HG02870 (cell line): ENCODE measurements around the gene ESRRA.

Source experiments
- ATAC-seq: cut with Tn5 transposase; IDR thresholded peaks from one replicate; pipeline ENCODE4 v1.9.1; 2021; ENCODE audit warnings: mild to moderate bottlenecking, moderate library complexity; ENCODE audit not compliant: unreplicated experiment

ESRRA gene

DNA sequence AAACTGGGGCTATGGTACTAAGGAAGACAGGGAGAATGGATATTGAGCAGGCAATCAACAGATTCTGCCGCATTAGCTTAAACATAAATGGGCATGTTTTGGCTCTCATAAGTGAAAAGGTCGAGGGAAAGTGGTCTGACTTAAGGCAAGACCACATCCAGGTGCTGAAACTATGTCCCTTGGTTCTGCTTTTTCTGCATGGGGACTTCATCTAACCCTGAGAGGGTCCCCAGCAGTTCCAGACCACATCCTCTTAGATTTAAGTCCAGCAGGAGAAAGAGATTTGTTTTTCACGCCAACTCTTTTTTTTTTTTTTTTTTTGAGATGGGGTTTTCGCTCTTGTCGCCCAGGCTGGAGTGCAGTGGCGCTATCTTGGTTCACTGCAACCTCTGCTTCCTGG, 59.1 kb downstream of the ESRRA start:
- no peak for ATAC-seq

DNA sequence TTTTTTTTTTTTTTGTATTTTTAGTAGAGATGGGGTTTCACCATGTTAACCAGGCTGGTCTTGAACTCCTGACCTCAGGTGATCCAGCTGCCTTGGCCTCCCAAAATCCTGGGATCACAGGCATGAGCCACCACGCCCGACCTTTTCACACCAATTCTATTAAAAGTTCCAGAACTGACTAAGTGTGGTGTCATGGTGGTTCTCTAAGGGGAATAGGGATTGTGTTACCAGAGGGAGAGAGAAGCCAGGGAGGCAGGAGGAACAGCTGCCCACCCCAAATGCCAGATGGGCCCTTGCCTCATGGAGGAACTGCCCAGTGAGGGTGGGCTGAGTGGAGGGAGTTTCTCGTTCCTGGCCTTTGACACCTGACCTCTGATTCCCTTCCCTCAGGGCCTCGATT, 59.6 kb downstream of the ESRRA start:
- ATAC-seq, result no peak
